H1 (cell line): ENCODE measurements around the gene TAF1B. TPM values are rescaled to one million over a fixed set of nuclear protein-coding genes. Genes with fewer than 3 reads are reported as not detected.

Source experiments
- NANOG ChIP-seq: IDR thresholded peaks from 2 replicates; pipeline ENCODE4 v1.6.1; 2011; ENCODE audit warnings: low read length, low read depth, mild to moderate bottlenecking, inconsistent platforms; ENCODE audit not compliant: insufficient read depth, poor library complexity, severe bottlenecking
- POLR2A ChIP-seq, 2 experiments: IDR thresholded peaks; 1 replicate in 1 of 2; 2 replicates in 1 of 2; pipeline ENCODE4 v1.6.1; 2011; ENCODE audit warnings: low read depth in 2 of 2, low read length in 2 of 2, mild to moderate bottlenecking in 2 of 2; ENCODE audit errors: control extremely low read depth in 1 of 2
- SAP30 ChIP-seq: fragments of 300-600 bp; sonication (generic); IDR thresholded peaks from 2 replicates; pipeline ENCODE4 v1.7.1; 2012; ENCODE audit warnings: low read length, moderate library complexity, mild to moderate bottlenecking, inconsistent platforms; ENCODE audit not compliant: insufficient read depth, insufficient replicate concordance
- SRF ChIP-seq: IDR thresholded peaks from 2 replicates; pipeline ENCODE4 v1.6.1; 2011; ENCODE audit warnings: mild to moderate bottlenecking, low read depth, low read length, moderate library complexity
- polyA plus RNA-seq, 7 experiments: library from polyadenylated mRNA; depleted of rRNA in 3 of 7; stranded (reverse) in 5 of 7; unstranded in 2 of 7; fragments of >200 nt in 5 of 7; fragments of 200-250 nt in 2 of 7; gene quantifications; 1 replicate in 5 of 7; 2 replicates in 1 of 7; 4 replicates in 1 of 7; pipeline versions ENCODE4 v1.2.1 to v1.2.3, GENCODE V29; 2011 to 2013; ENCODE audit warnings: missing spikeins in 2 of 7, mixed read lengths in 2 of 7
- total RNA-seq: library from RNA; stranded (reverse); fragmentation: NEBNext Ultra II Directional; extraction: Animal tissue kit (Norgen Biotek cat#: 25700); gene quantifications from 2 replicates; pipeline ENCODE4 v1.2.1, GENCODE V29; 2021
- TF ChIP-seq, protein P1 (sequence below): IDR thresholded peaks from 2 replicates; pipeline ENCODE4 v1.6.1; 2011; ENCODE audit warnings: low read length, improper control_type of control experiment

The TAF1B gene
- total and polyA plus RNA-seq, 2 of the 8 experiments (the other 6 are each of a cell fraction or from before 2014, with no cell fraction given) = 6.6 to 25.2 TPM

DNA sequence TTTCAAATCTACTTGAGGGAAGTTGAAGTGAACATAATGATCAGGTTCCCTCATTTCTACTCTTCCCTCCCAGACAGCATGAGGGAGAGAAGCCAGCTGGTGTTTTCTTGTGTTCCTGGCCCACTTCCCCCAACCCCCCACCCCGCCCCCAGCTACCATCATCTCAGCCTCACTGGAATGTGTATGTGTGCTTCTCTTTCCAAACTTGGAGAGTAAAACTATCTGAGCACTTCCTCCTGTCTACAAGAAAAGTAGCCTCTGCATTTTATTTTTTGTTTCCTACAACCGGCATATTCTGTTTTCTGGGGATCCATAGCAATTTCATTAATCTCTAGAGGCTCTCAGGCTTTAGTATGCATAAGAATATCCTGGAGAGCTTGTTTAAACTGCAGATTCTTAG is 54.6 kb downstream of the TAF1B start (continued):
- TF ChIP-seq, protein P1, sequence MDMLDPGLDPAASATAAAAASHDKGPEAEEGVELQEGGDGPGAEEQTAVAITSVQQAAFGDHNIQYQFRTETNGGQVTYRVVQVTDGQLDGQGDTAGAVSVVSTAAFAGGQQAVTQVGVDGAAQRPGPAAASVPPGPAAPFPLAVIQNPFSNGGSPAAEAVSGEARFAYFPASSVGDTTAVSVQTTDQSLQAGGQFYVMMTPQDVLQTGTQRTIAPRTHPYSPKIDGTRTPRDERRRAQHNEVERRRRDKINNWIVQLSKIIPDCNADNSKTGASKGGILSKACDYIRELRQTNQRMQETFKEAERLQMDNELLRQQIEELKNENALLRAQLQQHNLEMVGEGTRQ = no peak
- no peak for TF ChIP-seq SRF
- no peak for TF ChIP-seq SAP30
- TF ChIP-seq POLR2A (IDR thresholded peaks at IDR 0.05; ENCODE audit: control extremely low read depth in 1 of 2, low read depth in 2 of 2, low read length in 2 of 2) = no peak
- TF ChIP-seq NANOG = no peak
- TF ChIP-seq, all 59 proteins: peak for 0
